Omental fat pad (tissue), 4 donors: ENCODE results near the gene CISH. TPM values are rescaled to one million over a fixed set of nuclear protein-coding genes. Genes with fewer than 3 reads are reported as not detected.

Experiments used
- ATAC-seq: fragments of 150-250 bp; one replicate; pipeline ENCODE4 v1.9.1; 2016; ENCODE audit warnings: mild to moderate bottlenecking, moderate library complexity; ENCODE audit not compliant: low FRiP score
- DNase-seq: peaks from one replicate; pipeline ENCODE4 v3.0.0-alpha.2; 2019; ENCODE audit warnings: low spot score
- total RNA-seq, 4 donors: library from RNA; depleted of rRNA; stranded (reverse); fragments of >200 nt; gene quantifications; one replicate each; pipeline ENCODE4 v1.1.0, GENCODE V29; 2016
- TF ChIP-seq, protein P1 (sequence below), 3 donors: fragments of 450-650 bp; IDR thresholded peaks; one replicate each; pipeline ENCODE4 v1.5.1; 2016 to 2017; ENCODE audit warnings: antibody characterized with exemption in 3 of 3, mild to moderate bottlenecking in 3 of 3, moderate library complexity in 2 of 3

CISH gene, protein sequence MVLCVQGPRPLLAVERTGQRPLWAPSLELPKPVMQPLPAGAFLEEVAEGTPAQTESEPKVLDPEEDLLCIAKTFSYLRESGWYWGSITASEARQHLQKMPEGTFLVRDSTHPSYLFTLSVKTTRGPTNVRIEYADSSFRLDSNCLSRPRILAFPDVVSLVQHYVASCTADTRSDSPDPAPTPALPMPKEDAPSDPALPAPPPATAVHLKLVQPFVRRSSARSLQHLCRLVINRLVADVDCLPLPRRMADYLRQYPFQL
- 10 to 100 TPM; 10.4 to 27.9 (median 17.9) TPM for total RNA-seq

GRCh38 chr3:50611464-50612233, at the start of gene CISH:
Gene CISH (minus strand): TSS chr3:50611774. CDS start chr3:50611650, 124 bp downstream.
- DNase-seq (peak; percentile 87), ATAC-seq (peak; percentile 90)
- TF ChIP-seq, protein P1, sequence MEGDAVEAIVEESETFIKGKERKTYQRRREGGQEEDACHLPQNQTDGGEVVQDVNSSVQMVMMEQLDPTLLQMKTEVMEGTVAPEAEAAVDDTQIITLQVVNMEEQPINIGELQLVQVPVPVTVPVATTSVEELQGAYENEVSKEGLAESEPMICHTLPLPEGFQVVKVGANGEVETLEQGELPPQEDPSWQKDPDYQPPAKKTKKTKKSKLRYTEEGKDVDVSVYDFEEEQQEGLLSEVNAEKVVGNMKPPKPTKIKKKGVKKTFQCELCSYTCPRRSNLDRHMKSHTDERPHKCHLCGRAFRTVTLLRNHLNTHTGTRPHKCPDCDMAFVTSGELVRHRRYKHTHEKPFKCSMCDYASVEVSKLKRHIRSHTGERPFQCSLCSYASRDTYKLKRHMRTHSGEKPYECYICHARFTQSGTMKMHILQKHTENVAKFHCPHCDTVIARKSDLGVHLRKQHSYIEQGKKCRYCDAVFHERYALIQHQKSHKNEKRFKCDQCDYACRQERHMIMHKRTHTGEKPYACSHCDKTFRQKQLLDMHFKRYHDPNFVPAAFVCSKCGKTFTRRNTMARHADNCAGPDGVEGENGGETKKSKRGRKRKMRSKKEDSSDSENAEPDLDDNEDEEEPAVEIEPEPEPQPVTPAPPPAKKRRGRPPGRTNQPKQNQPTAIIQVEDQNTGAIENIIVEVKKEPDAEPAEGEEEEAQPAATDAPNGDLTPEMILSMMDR (IDR thresholded peaks at IDR 0.05), result peak in 1 of 3 donors; percentile 11

DNA sequence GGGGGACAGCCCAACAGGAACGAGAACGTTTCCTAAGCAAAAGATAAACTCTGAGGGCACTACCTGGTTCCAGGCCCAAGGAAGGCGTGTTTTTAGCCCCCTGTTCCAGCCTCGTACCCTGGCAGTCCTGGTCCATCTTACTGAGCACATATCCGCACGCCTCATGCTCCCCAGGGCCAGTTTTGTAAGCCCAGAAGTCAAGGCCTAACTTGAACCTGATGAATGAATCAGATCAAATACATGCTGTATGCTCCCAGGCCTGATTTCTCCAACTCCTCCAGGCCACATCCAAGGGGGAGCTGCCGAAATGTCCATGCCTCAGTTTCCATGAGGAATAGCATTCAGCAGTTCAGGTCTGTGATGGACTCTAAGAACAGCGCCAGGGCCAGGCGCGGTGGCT, 48.8 kb upstream of the CISH start:
- no peak for ATAC-seq
- DNase-seq, result no peak
- TF ChIP-seq, protein P1 (IDR thresholded peaks at IDR 0.05), result no peak

GRCh38 chr3:50658831-50659230, 47.3 kb upstream of the CISH start:
- ATAC-seq, result no peak
- DNase-seq, result no peak
- TF ChIP-seq, protein P1 (IDR thresholded peaks at IDR 0.05), result no peak

- TF ChIP-seq, protein P1 (IDR thresholded peaks at IDR 0.05), result no peak
- no peak for DNase-seq
- no peak for ATAC-seq
Observed at GRCh38 chr3:50658416-50658815, 46.8 kb upstream of the CISH start.

DNA sequence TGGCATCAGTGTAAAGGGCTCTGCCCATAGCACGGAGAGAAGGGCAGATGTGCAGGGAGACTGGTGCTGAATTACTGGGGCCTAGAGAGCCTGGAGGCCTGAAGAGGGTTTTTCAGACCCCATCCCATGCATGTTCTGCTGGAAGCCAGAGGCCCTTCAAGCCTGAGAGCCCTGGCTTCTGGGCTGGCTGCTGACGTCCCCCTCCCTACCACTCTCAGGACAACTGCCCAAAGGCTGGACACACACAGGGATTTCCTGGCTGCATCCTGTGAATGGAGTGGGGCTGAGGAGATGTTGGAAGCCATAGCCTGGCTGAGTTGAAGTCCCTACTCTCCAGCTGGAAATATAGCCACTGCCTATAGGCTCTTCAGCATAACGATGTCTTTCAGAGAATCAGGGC, 46.2 kb upstream of the CISH start:
- ATAC-seq (no peak), DNase-seq (no peak)
- TF ChIP-seq, protein P1 (IDR thresholded peaks at IDR 0.05), result no peak

DNA sequence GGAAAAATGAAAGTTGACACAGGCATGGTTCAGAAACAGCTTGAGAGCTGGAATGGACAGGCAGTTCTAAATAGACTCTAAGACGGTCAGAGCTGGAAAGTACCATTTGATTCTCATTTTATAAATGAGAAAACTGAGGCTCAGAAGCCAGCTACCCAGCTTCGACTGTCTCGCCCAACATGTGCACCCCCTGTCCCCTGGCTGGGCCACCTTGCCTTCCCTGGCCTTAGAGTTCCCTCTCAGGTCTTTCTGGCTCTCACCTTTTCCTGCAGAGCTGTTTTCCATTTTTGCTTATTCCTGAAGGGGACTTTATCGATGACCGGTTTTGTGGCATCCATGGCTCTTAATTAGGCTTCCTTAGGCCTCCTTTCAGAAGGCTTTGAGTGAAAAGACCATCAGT, 45.8 kb upstream of the CISH start:
- no peak for DNase-seq
- no peak for ATAC-seq

More for the DNA sequence above, 45.8 kb upstream of the CISH start:
- TF ChIP-seq, protein P1 (IDR thresholded peaks at IDR 0.05), result no peak
